COLO668 (cell line): ENCODE measurements around the gene C3orf18.
"Not testable (repeated sequence)": the region's sequence is repeated elsewhere in the genome, so short reads cannot be mapped to it uniquely, and the experiment has no call there.

Experiments used
- DNase-seq: peaks from one replicate; lab custom pipeline; 2025; ENCODE audit not compliant: unreplicated experiment; lab: John Stamatoyannopoulos, UW

C3orf18 gene

GRCh38 chr3:50525191-50525910 is 42.2 kb downstream of the C3orf18 start:
- DNase-seq: no peak

GRCh38 chr3:50524746-50525145 is 42.8 kb downstream of the C3orf18 start:
- DNase-seq: no peak

DNA sequence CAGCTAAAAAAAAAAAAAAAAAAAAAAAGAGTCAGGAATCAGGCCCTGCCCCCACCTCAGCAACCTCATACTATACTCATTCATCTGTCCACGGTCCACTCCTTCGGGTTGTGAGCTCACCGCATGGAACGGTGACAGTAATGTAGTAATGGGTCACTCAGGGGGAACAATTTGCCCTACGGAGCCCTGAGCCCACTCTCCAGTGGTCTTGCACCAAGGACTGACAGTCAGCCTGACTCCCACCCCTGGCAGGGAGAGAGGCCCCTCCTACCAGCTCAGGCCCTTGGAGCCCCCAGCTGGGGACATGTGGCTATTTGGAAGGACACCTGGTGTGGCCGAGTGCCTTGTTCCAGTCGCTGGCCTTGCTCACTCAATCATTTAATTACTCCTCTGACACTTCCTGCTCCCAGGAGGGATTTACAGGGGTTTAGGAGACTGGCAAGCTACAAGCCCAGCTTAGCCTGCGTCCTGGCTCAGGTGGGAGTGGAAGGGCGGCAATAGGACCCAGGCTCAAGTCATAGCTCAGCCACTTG is 44.2 kb downstream of the C3orf18 start:
- no peak for DNase-seq

DNA sequence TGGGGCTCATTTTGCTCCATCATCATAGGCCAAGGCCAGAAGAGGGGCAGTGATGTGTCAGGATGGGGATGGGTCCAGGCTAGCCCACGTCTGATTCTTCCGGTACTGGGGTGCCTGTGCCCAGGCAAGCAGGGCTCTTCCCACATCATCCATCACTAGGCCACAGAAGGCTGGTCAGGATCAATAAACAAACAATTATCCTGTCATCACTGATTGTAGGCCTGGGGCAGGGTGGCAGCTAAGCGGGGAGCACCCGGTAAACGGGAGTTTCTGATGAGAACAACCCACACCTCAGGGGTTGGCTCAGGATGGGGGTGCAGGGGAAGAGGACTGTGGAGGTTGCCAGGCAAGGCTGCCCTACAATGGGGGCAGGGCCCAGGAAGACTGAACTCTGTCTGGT is 46.0 kb downstream of the C3orf18 start:
- DNase-seq: no peak

DNA sequence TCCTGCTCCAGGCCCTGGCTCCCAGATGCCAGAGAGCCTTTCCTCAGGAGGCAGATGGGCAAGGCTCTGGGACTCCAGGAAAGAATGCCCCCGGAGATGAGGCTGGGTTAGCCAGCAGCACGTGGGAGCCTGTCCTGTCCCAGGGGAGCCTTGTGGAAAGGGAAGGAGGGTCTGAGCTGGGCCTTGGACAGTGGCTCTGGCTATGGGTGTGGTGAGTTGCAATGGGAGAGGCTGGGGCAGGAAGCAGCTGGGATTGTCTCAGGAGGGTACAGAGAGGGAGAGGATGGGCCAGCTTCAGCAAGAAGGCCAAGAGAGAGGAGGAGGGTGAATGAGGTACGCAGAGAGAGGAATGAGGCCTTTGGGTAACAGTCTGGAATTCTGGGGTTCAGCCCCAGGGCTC is 46.7 kb downstream of the C3orf18 start:
- no peak for DNase-seq

DNA sequence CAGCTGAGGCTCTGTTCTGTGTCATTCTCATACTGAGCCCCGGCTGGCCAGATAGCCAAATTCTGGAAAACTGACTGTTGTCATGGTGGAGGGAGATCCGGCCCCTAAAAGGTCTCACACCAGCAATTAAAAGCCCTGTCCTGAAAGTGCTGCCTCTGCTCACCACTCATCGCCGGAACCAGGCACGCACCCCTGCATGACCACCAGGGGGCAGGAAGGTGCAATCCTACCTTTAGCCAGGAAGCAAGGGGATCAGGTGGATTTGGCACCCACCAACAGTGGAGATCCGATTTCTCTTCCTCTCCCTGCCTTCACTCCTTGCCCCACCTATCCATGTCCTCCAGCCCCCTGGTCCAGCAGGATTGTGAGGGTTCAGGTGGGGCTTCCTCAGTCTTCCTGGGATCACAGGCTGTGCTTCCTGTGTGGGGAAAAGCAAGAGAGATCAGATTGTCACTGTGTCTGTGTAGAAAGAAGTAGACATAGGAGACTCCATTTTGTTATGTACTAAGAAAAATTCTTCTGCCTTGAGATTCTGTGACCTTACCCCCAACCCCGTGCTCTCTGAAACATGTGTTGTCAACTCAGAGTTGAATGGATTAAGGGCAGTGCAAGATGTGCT is 48.0 kb downstream of the C3orf18 start:
- peak; percentile 55 for DNase-seq

DNA sequence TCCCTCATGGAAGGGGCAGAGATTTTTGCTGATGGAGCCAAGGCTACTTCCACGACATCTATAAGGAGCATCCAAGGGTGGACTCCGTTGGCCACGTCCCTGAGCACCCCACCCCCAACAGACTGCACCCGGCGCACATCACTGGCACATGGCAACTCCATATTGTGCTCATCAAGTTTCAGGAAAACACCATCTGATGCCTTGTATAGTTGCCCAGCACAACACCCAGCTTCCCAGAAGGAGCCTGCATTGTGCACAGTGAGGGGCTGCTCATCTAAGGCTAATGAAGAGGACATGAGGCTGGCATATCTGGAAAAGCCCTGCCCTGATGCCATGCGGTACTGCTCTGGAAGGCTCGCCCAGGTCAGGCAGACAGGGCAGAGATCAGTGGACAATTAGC is 49.1 kb downstream of the C3orf18 start:
- DNase-seq: no peak

DNA sequence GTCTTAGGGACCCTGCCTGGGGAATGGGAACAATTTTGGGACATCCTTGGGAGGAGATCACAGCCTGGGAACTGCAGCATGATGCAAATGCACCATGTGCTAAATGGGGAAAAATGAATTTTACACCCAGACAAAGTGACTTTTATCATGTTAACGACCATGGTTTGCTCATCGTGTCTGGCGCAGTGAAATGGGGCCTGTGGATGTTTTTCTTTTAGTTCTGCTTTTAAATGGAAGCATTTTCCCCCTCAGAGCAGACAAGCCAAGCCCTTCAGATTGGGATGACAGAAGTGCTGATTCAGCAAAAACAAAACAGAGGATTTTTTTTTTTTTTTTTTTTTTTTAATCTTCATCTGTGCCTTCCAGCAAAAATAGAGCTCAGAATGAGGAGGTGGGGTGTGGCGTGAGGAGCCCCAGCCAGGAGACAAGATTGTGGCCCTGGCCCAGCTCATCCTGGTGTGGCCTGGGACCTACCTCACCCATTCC is 49.8 kb downstream of the C3orf18 start:
- DNase-seq: no peak

- no peak for DNase-seq
These were observed 51.1 kb downstream of the C3orf18 start for GRCh38 chr3:50516440-50516871.

- peak; percentile 9 for DNase-seq
These were observed 51.7 kb downstream of the C3orf18 start for GRCh38 chr3:50515565-50516439.

GRCh38 chr3:50512908-50513307 is 54.6 kb downstream of the C3orf18 start:
- DNase-seq: not testable (repeated sequence)

- no peak for DNase-seq
These were observed 55.4 kb downstream of the C3orf18 start for GRCh38 chr3:50512131-50512530.

GRCh38 chr3:50510325-50510724 is 57.2 kb downstream of the C3orf18 start:
- DNase-seq: no peak

- DNase-seq: no peak
These were observed 57.8 kb downstream of the C3orf18 start for GRCh38 chr3:50509715-50510114.

- no peak for DNase-seq
These were observed 58.7 kb downstream of the C3orf18 start for GRCh38 chr3:50508821-50509220.
